NT2/D1 (cell line): ENCODE measurements around the gene PPP3CA.

Experiments used
- DNase-seq: peaks from one replicate; pipeline ENCODE4 v3.0.0-alpha.2; 2011; ENCODE audit warnings: low read depth, low spot score
- H3K27me3 ChIP-seq: 2 replicates; pipeline ENCODE4 v1.6.0; 2011; ENCODE audit warnings: mild to moderate bottlenecking; ENCODE audit not compliant: insufficient read length, insufficient read depth
- H3K36me3 ChIP-seq: 2 replicates; pipeline ENCODE4 v1.6.1; 2011; ENCODE audit warnings: mild to moderate bottlenecking, low read length, mixed read lengths; ENCODE audit not compliant: insufficient read depth, insufficient read length
- H3K4me1 ChIP-seq: 2 replicates; pipeline ENCODE4 v1.5.1; 2011; ENCODE audit not compliant: insufficient read depth, insufficient read length
- H3K4me3 ChIP-seq: 2 replicates; pipeline ENCODE4 v1.5.1; 2011; ENCODE audit warnings: low read depth; ENCODE audit not compliant: insufficient read length
- H3K9ac ChIP-seq: 2 replicates; pipeline ENCODE4 v1.6.0; 2011; ENCODE audit warnings: low read depth; ENCODE audit not compliant: insufficient read length
- H3K9me3 ChIP-seq: 2 replicates; pipeline ENCODE4 v1.5.1; 2011; ENCODE audit warnings: mild to moderate bottlenecking, low read length; ENCODE audit not compliant: insufficient read depth
- SUZ12 ChIP-seq: IDR thresholded peaks from 2 replicates; pipeline ENCODE4 v1.6.1; 2011; ENCODE audit not compliant: insufficient read length, insufficient read depth; ENCODE audit errors: extremely low read depth
- YY1 ChIP-seq: IDR thresholded peaks from 2 replicates; pipeline ENCODE4 v1.6.1; 2011; ENCODE audit not compliant: insufficient read length, insufficient read depth
- ZNF274 ChIP-seq: IDR thresholded peaks from 2 replicates; pipeline ENCODE4 v1.6.1; 2011; ENCODE audit warnings: mild to moderate bottlenecking, low read depth, low read length

Gene PPP3CA

GRCh38 chr4:101274888-101275752, 72.2 kb downstream of the PPP3CA start:
- H3K9ac ChIP-seq = no peak overlapping the region
- TF ChIP-seq ZNF274 = no peak
- TF ChIP-seq YY1 = no peak
- TF ChIP-seq SUZ12 = no peak
- H3K36me3 ChIP-seq = no peaks in the 10 kb centered on the region
- no peaks in the 10 kb centered on the region for H3K27me3 ChIP-seq
- H3K4me3 ChIP-seq = no peak overlapping the region
- H3K4me1 ChIP-seq = no peaks in the 10 kb centered on the region
- H3K9me3 ChIP-seq = no peaks in the 10 kb centered on the region
- DNase-seq = no peak

DNA sequence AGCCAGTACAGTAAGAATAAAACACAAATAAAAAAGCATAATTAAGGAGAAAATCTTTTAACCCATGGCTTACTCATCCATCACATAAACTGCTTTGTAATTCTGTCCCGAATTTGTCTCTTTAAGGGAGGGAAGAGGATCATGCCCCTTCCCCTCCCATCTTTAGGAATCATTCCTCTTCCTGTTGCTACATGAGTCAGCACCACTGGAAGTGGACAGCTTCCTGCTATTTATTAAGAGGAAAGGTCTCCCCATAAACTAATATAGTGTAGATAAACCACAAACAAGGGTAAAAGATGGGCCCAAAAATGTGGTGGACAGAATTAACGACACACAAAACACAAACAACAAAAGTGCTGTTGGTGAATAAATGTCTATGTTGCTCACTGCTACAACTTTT, 75.8 kb downstream of the PPP3CA start:
- no peak for DNase-seq
- no peak for TF ChIP-seq ZNF274
- TF ChIP-seq SUZ12 = no peak
- TF ChIP-seq YY1 = no peak
- H3K27me3 ChIP-seq = no peaks in the 10 kb centered on the region
- no peaks in the 10 kb centered on the region for H3K4me1 ChIP-seq
- no peaks in the 10 kb centered on the region for H3K9me3 ChIP-seq
- no peaks in the 10 kb centered on the region for H3K36me3 ChIP-seq
- no peak overlapping the region for H3K9ac ChIP-seq
- H3K4me3 ChIP-seq = no peak overlapping the region

DNA sequence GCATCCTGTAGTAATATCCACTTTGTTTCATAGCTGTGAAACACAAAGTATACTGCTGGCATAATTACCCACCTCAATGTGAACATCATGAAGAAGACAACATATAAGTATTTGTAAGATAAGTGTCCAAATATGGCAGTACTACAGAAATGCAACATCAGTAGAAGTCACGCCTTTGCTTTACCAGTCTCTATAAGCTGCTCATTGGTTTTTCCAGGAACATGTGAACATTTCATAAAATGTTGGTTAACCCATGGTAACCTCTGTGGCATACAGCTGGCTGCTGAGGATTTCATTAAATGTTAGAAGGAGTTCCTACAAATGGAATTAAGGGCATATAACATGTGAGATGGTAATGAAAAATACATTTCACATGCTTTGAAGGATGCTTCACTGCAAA, 77.6 kb downstream of the PPP3CA start:
- Histone ChIP-seq H3K4me1 (no peaks in the 10 kb centered on the region), H3K9me3 (no peaks in the 10 kb centered on the region), H3K4me3 (no peak overlapping the region), H3K36me3 (no peaks in the 10 kb centered on the region), H3K27me3 (no peaks in the 10 kb centered on the region), H3K9ac (no peak overlapping the region)
- no peak for TF ChIP-seq ZNF274
- no peak for TF ChIP-seq YY1
- TF ChIP-seq SUZ12 = no peak
- DNase-seq = no peak

- Histone ChIP-seq H3K4me1 (no peaks in the 10 kb centered on the region), H3K36me3 (no peaks in the 10 kb centered on the region), H3K9ac (no peak overlapping the region), H3K9me3 (no peaks in the 10 kb centered on the region), H3K4me3 (no peak overlapping the region), H3K27me3 (no peaks in the 10 kb centered on the region)
- no peak for DNase-seq
- no peak for TF ChIP-seq YY1
- no peak for TF ChIP-seq ZNF274
- no peak for TF ChIP-seq SUZ12
These were observed 81.5 kb downstream of the PPP3CA start for GRCh38 chr4:101265816-101266172.

DNA sequence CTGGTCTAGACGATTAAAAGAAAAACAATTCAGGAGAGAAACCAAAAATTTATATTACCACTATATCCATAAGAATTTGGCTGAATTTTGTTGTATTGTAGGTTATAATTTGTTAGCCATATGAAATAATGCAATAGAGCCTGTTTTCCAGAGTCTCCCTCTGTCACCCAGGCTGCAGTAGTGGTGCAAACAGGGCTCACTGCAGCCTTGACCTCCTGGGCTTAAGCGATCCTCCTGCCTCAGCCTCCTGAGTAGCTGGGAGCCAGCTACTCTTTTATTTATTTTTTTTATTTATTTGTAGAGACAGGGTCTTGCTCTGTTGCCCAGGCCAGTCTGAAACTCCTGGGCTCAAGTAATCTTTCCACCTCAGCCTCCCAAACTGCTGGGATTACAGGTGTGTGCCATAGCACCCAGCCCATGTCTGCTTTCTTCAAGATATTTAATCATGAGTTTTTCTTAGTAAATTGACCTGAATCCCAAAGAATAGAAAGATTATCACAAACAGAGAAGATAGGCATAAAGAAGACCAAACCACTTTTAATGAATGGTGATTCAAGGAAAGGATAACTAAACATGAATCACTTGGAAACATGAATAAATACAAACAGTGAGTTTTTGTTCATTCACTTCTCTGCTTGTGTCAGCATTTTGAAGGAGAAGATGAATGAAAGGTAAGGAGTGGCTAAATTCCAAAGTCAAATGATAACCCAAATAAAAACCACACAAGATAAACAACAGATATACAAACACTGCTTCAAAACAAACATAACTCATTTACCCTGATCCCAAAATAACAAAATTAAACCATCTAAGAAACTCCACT, 82.1 kb downstream of the PPP3CA start:
- H3K4me3 ChIP-seq = no peak overlapping the region
- no peak for DNase-seq
- H3K27me3 ChIP-seq = no peaks in the 10 kb centered on the region
- TF ChIP-seq ZNF274 (no peak), SUZ12 (no peak), YY1 (no peak)
- H3K9me3 ChIP-seq = no peaks in the 10 kb centered on the region
- H3K9ac ChIP-seq = no peak overlapping the region
- H3K36me3 ChIP-seq = no peaks in the 10 kb centered on the region
- no peaks in the 10 kb centered on the region for H3K4me1 ChIP-seq

GRCh38 chr4:101264512-101264911, 82.8 kb downstream of the PPP3CA start:
- TF ChIP-seq SUZ12 = no peak
- TF ChIP-seq ZNF274 = no peak
- no peak for TF ChIP-seq YY1
- Histone ChIP-seq H3K27me3 (no peaks in the 10 kb centered on the region), H3K9ac (no peak overlapping the region), H3K9me3 (no peaks in the 10 kb centered on the region), H3K4me3 (no peak overlapping the region), H3K36me3 (no peaks in the 10 kb centered on the region), H3K4me1 (no peaks in the 10 kb centered on the region)
- no peak for DNase-seq

DNA sequence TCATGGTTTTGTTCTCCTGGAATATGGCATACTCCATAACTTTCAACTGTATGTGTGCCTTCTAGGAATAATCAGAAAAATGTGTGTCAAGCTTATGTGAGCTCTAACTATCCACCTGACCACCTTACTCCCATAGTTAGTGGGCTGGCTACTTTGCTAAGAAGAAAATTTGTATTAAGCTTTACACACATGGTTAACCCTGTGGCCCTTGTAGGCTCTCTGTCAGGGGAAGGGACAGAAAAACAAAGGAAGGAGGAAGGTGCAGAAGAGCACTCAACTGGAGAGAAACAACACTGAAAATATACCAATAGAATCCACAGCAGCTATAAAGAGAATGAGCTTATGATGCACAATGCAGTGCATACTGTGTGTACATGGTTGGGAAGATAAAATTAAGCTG, 84.6 kb downstream of the PPP3CA start:
- no peak for TF ChIP-seq ZNF274
- TF ChIP-seq SUZ12 = no peak
- no peak for TF ChIP-seq YY1
- DNase-seq = no peak
- no peaks in the 10 kb centered on the region for H3K9me3 ChIP-seq
- no peaks in the 10 kb centered on the region for H3K36me3 ChIP-seq
- H3K27me3 ChIP-seq = no peaks in the 10 kb centered on the region
- H3K4me3 ChIP-seq = no peak overlapping the region
- H3K9ac ChIP-seq = no peak overlapping the region
- H3K4me1 ChIP-seq = no peaks in the 10 kb centered on the region
